Measurements from ENCODE around the gene CEP112. TPM values are rescaled to one million over a fixed set of nuclear protein-coding genes. Genes with fewer than 3 reads are reported as not detected.

Gene CEP112
- total and polyA plus RNA-seq, 10 of the 15 experiments (the other 5 are each of a cell fraction or from before 2014, with no cell fraction given): 0.11 to 3.8 (median 0.32) TPM; not detected in 1

DNA sequence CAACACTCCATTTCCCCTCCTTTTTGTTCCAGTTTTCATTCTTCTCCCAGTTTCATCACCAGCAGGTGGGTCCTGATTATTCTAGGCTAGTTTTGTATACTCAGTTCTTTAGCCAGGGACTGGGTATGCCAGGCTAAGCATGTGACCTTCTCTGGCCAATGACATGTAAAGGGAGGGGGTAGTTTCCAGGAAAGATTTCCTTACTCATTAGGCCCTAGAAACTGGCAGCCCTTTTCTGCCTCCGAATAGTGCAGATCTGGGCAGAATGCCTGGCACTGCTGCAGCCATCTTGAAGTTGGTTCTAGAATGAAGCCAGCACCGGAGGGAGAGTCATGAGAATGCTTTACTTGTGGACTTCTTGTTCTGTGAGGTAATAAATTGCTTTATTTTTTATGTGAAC, 503.6 kb downstream of the CEP112 start:
- Histone ChIP-seq H3K4me3 (no peak overlapping the region), H2AFZ (ENCODE audit: control insufficient read depth, low read depth, low read length) (no peak overlapping the region), H3K27me3 (replicated peaks in 1 of 2; ENCODE audit: control insufficient read depth in 2 of 2, insufficient read depth in 2 of 2, low read length in 1 of 2) (no peaks in the 10 kb centered on the region), H4K20me1 (ENCODE audit: control insufficient read depth, insufficient read depth) (no peaks in the 10 kb centered on the region), H3K27ac (ENCODE audit: control insufficient read depth, insufficient read depth) (no peak overlapping the region), H3K79me2 (ENCODE audit: control insufficient read depth, insufficient read depth, low read length) (no peaks in the 10 kb centered on the region), H3K36me3 (ENCODE audit: control insufficient read depth in 2 of 2, insufficient read depth in 2 of 2, low read length in 1 of 2) (no peaks in the 10 kb centered on the region), H3K4me1 (ENCODE audit: control insufficient read depth, insufficient read depth, low read length) (no peaks in the 10 kb centered on the region), H3K4me2 (ENCODE audit: control insufficient read depth, insufficient read depth) (no peak overlapping the region), H3K9me3 (replicated peaks; ENCODE audit: control insufficient read depth, insufficient read depth, low read length) (no peaks in the 10 kb centered on the region), H3K9ac (ENCODE audit: control insufficient read depth, insufficient read depth, low read length) (no peak overlapping the region)
- in situ Hi-C loops (cut with MboI) (no loop called here), intact Hi-C loops (cut with micrococcal nuclease; ENCODE audit: unreplicated experiment) (no loop called here)
- no TSS peak for BruUV-seq (replicated peaks)
- FAIRE-seq: no peak
- 21% methylated on average over 2 of the region's 2 CpGs for WGBS (ENCODE audit: insufficient coverage, insufficient replicate concordance, low lambda C conversion rate, missing lambda C conversion rate)
- ChIA-PET SMC1A (ENCODE audit: uncharacterized antibody, unreplicated experiment) (no interaction called here), CTCF (no interaction called here), RAD21 (ENCODE audit: unreplicated experiment) (no interaction called here), POLR2A (no interaction called here)
- no peak for DNase-seq (ENCODE audit: low read depth, low spot score)
- no peak for ATAC-seq
- TF ChIP-seq NFYB (IDR thresholded peaks at IDR 0.05; ENCODE audit: insufficient read depth, low read depth, low read length): 0 out of 2 replicates have a peak, but pooled peaks have one; percentile 23
- TF ChIP-seq LARP7 (IDR thresholded peaks at IDR 0.05): no peak

DNA sequence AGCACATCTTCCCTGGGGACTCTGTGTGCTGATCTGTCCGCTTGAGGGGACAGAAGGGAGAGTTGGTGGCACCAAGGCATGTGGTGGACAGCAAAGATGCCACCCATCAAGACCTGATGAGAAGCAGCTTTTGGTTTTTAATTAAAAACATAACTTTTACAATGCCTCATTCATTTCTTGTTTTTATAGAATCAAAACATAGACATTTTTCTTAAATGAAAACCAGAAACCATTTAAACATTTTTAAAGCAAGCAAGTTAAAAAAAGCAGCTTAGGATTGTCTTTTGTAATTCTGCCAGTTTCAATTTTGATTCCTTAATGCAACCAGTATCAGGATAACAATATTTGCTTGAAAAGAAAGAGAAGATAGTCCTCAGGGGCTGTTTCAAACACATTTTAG, 506.8 kb downstream of the CEP112 start:
- in situ Hi-C loops (cut with MboI): no loop called here
- Histone ChIP-seq H3K36me3 (ENCODE audit: control insufficient read depth in 2 of 2, insufficient read depth in 2 of 2, low read length in 1 of 2) (no peaks in the 10 kb centered on the region), H2AFZ (ENCODE audit: control insufficient read depth, low read depth, low read length) (no peak overlapping the region), H3K79me2 (ENCODE audit: control insufficient read depth, insufficient read depth, low read length) (no peaks in the 10 kb centered on the region), H3K27me3 (replicated peaks in 1 of 2; ENCODE audit: control insufficient read depth in 2 of 2, insufficient read depth in 2 of 2, low read length in 1 of 2) (no peaks in the 10 kb centered on the region), H3K4me2 (ENCODE audit: control insufficient read depth, insufficient read depth) (no peak overlapping the region), H3K9me3 (replicated peaks; ENCODE audit: control insufficient read depth, insufficient read depth, low read length) (no peaks in the 10 kb centered on the region), H3K9ac (ENCODE audit: control insufficient read depth, insufficient read depth, low read length) (no peak overlapping the region), H3K27ac (ENCODE audit: control insufficient read depth, insufficient read depth) (no peak overlapping the region), H3K4me1 (ENCODE audit: control insufficient read depth, insufficient read depth, low read length) (no peaks in the 10 kb centered on the region), H3K4me3 (no peak overlapping the region), H4K20me1 (ENCODE audit: control insufficient read depth, insufficient read depth) (no peaks in the 10 kb centered on the region)
- intact Hi-C loops (cut with micrococcal nuclease; ENCODE audit: unreplicated experiment): no loop called here
- POLR2A ChIA-PET: no interaction called here
- SMC1A ChIA-PET (ENCODE audit: uncharacterized antibody, unreplicated experiment): interaction anchor here (0.7 to 1.3 kb wide), 3 partner anchors 11 to 50 kb away, joined by 3 to 4 read pairs (median 3); no protein-coding TSS in a partner anchor
- 0% methylated on average over 1 of the region's 1 CpG for WGBS (ENCODE audit: insufficient coverage, insufficient replicate concordance, low lambda C conversion rate, missing lambda C conversion rate)
- RAD21 ChIA-PET (ENCODE audit: unreplicated experiment): interaction anchor here (0.7 kb wide), 1 partner anchor 149 kb away, joined by 4 read pairs; no protein-coding TSS in a partner anchor
- BruUV-seq (replicated peaks): no TSS peak
- DNase-seq (ENCODE audit: low read depth, low spot score) (no peak), FAIRE-seq (no peak), ATAC-seq (no peak)
- CTCF ChIA-PET: no interaction called here
- no peak for TF ChIP-seq BRCA1 (IDR thresholded peaks at IDR 0.05; ENCODE audit: low read depth, low read length)
- TF ChIP-seq, protein P1, sequence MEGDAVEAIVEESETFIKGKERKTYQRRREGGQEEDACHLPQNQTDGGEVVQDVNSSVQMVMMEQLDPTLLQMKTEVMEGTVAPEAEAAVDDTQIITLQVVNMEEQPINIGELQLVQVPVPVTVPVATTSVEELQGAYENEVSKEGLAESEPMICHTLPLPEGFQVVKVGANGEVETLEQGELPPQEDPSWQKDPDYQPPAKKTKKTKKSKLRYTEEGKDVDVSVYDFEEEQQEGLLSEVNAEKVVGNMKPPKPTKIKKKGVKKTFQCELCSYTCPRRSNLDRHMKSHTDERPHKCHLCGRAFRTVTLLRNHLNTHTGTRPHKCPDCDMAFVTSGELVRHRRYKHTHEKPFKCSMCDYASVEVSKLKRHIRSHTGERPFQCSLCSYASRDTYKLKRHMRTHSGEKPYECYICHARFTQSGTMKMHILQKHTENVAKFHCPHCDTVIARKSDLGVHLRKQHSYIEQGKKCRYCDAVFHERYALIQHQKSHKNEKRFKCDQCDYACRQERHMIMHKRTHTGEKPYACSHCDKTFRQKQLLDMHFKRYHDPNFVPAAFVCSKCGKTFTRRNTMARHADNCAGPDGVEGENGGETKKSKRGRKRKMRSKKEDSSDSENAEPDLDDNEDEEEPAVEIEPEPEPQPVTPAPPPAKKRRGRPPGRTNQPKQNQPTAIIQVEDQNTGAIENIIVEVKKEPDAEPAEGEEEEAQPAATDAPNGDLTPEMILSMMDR (IDR thresholded peaks at IDR 0.05 in 2 of 3, conservative IDR thresholded peaks at IDR 0.05 in 1 of 3; ENCODE audit: control insufficient read depth in 2 of 3, extremely low read depth in 1 of 3, insufficient read depth in 1 of 3, low read depth in 3 of 3, low read length in 3 of 3): no peak
- TF ChIP-seq CBX3 (IDR thresholded peaks at IDR 0.05; ENCODE audit: borderline replicate concordance, low read depth): no peak
- TF ChIP-seq, protein P2, sequence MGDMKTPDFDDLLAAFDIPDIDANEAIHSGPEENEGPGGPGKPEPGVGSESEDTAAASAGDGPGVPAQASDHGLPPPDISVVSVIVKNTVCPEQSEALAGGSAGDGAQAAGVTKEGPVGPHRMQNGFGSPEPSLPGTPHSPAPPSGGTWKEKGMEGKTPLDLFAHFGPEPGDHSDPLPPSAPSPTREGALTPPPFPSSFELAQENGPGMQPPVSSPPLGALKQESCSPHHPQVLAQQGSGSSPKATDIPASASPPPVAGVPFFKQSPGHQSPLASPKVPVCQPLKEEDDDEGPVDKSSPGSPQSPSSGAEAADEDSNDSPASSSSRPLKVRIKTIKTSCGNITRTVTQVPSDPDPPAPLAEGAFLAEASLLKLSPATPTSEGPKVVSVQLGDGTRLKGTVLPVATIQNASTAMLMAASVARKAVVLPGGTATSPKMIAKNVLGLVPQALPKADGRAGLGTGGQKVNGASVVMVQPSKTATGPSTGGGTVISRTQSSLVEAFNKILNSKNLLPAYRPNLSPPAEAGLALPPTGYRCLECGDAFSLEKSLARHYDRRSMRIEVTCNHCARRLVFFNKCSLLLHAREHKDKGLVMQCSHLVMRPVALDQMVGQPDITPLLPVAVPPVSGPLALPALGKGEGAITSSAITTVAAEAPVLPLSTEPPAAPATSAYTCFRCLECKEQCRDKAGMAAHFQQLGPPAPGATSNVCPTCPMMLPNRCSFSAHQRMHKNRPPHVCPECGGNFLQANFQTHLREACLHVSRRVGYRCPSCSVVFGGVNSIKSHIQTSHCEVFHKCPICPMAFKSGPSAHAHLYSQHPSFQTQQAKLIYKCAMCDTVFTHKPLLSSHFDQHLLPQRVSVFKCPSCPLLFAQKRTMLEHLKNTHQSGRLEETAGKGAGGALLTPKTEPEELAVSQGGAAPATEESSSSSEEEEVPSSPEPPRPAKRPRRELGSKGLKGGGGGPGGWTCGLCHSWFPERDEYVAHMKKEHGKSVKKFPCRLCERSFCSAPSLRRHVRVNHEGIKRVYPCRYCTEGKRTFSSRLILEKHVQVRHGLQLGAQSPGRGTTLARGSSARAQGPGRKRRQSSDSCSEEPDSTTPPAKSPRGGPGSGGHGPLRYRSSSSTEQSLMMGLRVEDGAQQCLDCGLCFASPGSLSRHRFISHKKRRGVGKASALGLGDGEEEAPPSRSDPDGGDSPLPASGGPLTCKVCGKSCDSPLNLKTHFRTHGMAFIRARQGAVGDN (IDR thresholded peaks at IDR 0.05): no peak
- TF ChIP-seq ZZZ3 (IDR thresholded peaks at IDR 0.05; ENCODE audit: control insufficient read depth, insufficient read length, low read depth): no peak

Data from GM12878 (cell line).